PFSK-1 (cell line): ENCODE results near the gene DOCK1.

Experiments used
- FOXP2 ChIP-seq: optimal IDR thresholded peaks from 2 replicates; pipeline ENCODE3; 2011; ENCODE audit warnings: borderline replicate concordance, control low read depth, inconsistent platforms; ENCODE audit not compliant: insufficient read depth; ENCODE audit errors: extremely low read length, extremely low read depth
- POLR2AphosphoS5 ChIP-seq: IDR thresholded peaks from 2 replicates; pipeline ENCODE4 v1.6.1; 2012; ENCODE audit warnings: low read depth, mild to moderate bottlenecking, control low read depth, low read length, moderate library complexity
- REST ChIP-seq, 2 experiments: IDR thresholded peaks; 2 replicates each; pipeline versions ENCODE4 v1.6.1 to v1.8.0; 2011 to 2012; ENCODE audit warnings: low read depth in 2 of 2, low read length in 2 of 2, control low read depth in 1 of 2, inconsistent platforms in 1 of 2, mild to moderate bottlenecking in 1 of 2, moderate library complexity in 1 of 2; ENCODE audit not compliant: insufficient read depth in 1 of 2
- SIN3A ChIP-seq: IDR thresholded peaks from 2 replicates; pipeline ENCODE4 v1.6.1; 2012; ENCODE audit warnings: mild to moderate bottlenecking, low read length, moderate library complexity, borderline replicate concordance; ENCODE audit not compliant: insufficient read depth
- TAF1 ChIP-seq: IDR thresholded peaks from 2 replicates; pipeline ENCODE4 v1.6.1; 2012; ENCODE audit warnings: low read length, control low read depth, borderline replicate concordance; ENCODE audit not compliant: insufficient read depth

Gene DOCK1

GRCh38 chr10:127047878-127048238, 142.6 kb downstream of the DOCK1 start:
- TF ChIP-seq SIN3A (no peak), TAF1 (no peak), REST (IDR thresholded peaks at IDR 0.05; ENCODE audit: insufficient read depth in 1 of 2, low read depth in 2 of 2, low read length in 2 of 2) (no peak), POLR2AphosphoS5 (no peak), FOXP2 (no peak)

GRCh38 chr10:127048630-127049029, 143.4 kb downstream of the DOCK1 start:
- TF ChIP-seq TAF1: no peak
- TF ChIP-seq POLR2AphosphoS5: no peak
- TF ChIP-seq FOXP2: no peak
- TF ChIP-seq REST (IDR thresholded peaks at IDR 0.05; ENCODE audit: insufficient read depth in 1 of 2, low read depth in 2 of 2, low read length in 2 of 2): no peak
- no peak for TF ChIP-seq SIN3A

GRCh38 chr10:127052001-127052400, 146.8 kb downstream of the DOCK1 start:
- no peak for TF ChIP-seq POLR2AphosphoS5
- no peak for TF ChIP-seq SIN3A
- no peak for TF ChIP-seq TAF1
- TF ChIP-seq FOXP2: no peak
- TF ChIP-seq REST (IDR thresholded peaks at IDR 0.05; ENCODE audit: insufficient read depth in 1 of 2, low read depth in 2 of 2, low read length in 2 of 2): no peak

- no peak for TF ChIP-seq POLR2AphosphoS5
- TF ChIP-seq SIN3A: no peak
- TF ChIP-seq TAF1: no peak
- no peak for TF ChIP-seq FOXP2
- no peak for TF ChIP-seq REST (IDR thresholded peaks at IDR 0.05; ENCODE audit: insufficient read depth in 1 of 2, low read depth in 2 of 2, low read length in 2 of 2)
Observed at GRCh38 chr10:127055263-127055662, 150.0 kb downstream of the DOCK1 start.

- TF ChIP-seq SIN3A: no peak
- no peak for TF ChIP-seq TAF1
Observed at GRCh38 chr10:127059314-127059713, 154.1 kb downstream of the DOCK1 start.
